HG03045 (cell line): ENCODE results near the gene CNOT2.

Source experiments
- ATAC-seq: cut with Tn5 transposase; IDR thresholded peaks from one replicate; pipeline ENCODE4 v1.9.1; 2021; ENCODE audit warnings: mild to moderate bottlenecking, moderate library complexity; ENCODE audit not compliant: unreplicated experiment

The CNOT2 gene

DNA sequence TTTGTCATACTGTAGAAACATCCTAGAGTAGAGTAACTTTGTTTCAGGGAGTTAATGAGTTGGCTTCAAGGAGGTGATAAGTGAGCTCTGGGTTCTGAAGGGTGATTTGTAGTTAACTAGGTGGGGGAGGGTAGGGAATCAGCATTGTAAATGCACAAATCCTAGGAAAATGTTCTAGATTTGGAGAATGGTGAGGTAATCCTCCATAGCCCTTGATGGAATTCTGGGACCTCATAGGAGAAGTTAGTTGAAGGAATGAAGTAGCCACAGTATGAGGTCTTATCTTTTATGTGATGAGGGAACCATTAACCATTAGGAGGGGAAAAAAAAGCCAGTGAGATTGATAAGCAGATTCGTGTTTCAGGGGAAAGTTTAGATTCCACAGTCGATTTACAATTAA lies 8.0 kb downstream of the CNOT2 start:
- no peak for ATAC-seq

GRCh38 chr12:70251661-70252060 lies 8.4 kb downstream of the CNOT2 start:
- ATAC-seq, result no peak

DNA sequence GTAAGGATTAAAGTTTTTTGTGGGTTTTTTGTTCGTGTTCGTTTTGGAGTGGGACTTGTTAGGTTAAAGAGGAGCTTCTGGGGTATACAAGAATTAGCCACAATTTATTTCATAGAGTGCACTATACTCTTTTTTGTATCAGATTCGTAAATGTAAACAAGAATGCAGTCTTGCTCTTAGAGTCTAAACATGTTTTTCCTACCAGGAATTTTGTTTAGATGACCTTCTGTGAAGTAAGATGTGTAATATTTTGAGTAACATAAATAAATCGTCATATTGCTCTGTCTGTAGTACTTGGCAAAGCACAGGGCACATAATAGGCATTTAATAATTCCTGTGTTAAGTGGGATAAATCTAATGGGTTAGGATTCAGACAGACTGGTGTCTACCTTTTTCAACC lies 9.6 kb downstream of the CNOT2 start:
- ATAC-seq, result no peak

DNA sequence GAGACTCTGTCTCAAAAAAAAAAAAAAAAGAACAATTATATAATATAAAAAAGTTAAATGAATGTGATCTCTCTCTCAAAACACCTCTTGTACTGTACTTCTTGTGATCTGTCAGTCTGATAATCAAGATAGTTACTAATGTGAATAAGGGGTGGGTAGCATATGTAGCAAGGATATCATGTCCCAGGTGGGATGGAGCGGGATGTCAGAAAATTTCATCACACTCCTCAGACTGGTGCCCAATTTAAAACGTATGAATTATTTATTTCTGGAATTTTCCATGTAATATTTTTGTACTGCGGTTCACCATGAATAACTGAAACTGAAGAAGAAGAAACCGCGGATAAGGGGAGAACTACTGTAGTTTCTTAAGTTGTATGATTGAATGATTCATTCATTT lies 11.0 kb downstream of the CNOT2 start:
- no peak for ATAC-seq

GRCh38 chr12:70254846-70255245 lies 11.6 kb downstream of the CNOT2 start:
- ATAC-seq, result no peak

DNA sequence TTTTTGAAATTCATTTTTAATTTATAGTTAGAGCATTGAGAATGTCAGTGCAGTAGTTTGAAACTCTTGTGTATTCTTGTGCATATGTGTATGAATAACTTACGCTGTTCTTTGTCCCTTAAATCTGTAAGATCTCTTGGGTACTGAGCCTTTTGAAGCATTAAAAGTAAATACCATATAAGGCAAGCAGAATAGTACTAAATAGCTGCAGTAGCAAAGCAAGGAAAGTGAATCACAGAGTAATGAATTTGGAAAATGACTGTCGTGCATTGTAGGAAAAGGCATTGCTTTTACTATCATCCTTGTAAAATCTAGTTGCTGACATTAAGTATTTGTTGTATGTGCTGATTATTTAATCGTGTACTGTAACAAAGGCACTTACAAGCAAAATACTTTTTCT lies 12.1 kb downstream of the CNOT2 start:
- no peak for ATAC-seq

GRCh38 chr12:70258605-70259403 lies 15.6 kb downstream of the CNOT2 start:
- ATAC-seq, result no peak

- ATAC-seq, result no peak
These were observed 17.4 kb downstream of the CNOT2 start for GRCh38 chr12:70260646-70261045.

DNA sequence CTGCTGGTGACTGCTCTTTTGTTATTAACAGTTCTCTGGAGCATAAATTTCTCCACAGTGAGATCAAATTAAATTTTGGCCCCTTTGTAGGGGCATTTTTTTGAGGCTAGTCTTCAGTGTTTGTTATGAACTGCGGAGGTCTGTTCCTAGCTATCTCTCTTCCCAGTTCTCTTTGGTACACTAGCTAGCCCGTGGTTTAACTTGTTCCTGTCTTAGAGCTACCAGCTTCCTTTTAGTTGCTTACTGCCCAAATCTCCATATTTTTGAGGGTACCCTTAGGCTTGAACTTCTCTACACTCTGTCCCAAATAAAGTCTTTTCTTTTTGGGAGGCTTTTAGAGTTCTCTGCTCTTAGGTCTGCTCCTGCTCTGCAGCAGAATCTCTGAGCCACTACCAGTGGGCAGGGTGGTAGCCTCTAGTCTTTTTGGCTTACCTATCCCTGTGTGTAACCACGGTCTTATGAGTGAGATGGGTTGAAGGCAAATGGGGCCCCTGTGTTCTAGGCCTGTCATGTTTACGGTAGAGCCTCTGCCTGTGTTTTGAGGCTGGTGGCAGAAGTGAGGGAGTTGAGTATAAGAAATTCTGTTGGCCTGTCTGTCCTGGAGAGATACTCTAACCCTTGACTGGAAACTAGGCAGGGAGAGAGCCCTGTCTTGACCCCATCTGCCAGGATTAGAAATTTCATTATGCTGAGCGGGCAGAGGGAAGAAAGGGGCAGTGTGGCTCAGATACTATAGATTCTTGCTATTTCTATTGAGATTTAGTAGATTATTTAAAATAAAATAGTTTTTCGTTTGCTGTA lies 21.0 kb downstream of the CNOT2 start:
- no peak for ATAC-seq

GRCh38 chr12:70265132-70265531 lies 21.9 kb downstream of the CNOT2 start:
- ATAC-seq, result no peak

GRCh38 chr12:70267550-70267949 lies 24.3 kb downstream of the CNOT2 start:
- ATAC-seq, result no peak

- no peak for ATAC-seq
These were observed 25.7 kb downstream of the CNOT2 start for GRCh38 chr12:70268972-70269371.

DNA sequence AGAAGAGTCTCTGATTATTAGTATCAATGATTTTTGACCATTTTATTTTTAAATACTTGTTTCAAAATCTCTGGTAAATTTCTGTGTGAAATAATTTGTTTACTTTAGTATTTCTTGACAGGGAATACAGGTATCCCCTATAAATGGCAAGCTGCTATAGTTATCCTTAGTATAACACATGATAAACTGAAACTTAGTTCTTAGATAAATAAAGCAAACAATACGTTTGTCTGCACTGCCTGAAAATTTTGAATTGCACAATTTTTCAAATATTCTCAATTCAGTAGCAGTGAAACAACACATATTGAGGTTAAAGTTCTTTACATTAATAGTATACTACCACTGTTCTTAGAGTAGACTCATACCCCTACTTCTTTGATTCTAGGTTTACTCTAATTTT lies 26.9 kb downstream of the CNOT2 start:
- ATAC-seq, result no peak

- no peak for ATAC-seq
These were observed 27.8 kb downstream of the CNOT2 start for GRCh38 chr12:70271025-70271424.

GRCh38 chr12:70272510-70272909 lies 29.3 kb downstream of the CNOT2 start:
- ATAC-seq, result no peak

GRCh38 chr12:70275045-70275444 lies 31.8 kb downstream of the CNOT2 start:
- ATAC-seq, result no peak

- no peak for ATAC-seq
These were observed 34.7 kb downstream of the CNOT2 start for GRCh38 chr12:70277973-70278372.

DNA sequence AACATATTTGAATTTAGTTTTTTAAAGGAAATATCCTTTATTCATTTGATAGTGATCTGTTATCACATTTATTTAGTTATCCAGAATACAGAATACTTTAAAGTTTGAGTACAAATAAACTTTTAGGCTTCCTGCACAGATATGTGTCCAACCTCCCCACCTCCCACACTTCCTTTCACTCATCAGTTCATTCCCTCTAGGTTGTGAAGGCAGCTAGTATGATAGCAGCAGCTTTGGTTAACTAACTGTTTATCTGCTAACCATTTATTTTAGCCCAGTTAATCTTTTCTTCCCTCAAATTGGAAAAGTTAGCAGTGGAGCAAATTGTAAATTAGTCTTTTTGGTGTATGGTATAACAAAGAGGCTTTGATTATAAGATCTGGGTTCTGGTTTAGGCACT lies 35.7 kb downstream of the CNOT2 start:
- ATAC-seq, result no peak

GRCh38 chr12:70283232-70283631 lies 40.0 kb downstream of the CNOT2 start:
- ATAC-seq, result no peak

- ATAC-seq, result no peak
These were observed 45.6 kb downstream of the CNOT2 start for GRCh38 chr12:70288817-70289216.

DNA sequence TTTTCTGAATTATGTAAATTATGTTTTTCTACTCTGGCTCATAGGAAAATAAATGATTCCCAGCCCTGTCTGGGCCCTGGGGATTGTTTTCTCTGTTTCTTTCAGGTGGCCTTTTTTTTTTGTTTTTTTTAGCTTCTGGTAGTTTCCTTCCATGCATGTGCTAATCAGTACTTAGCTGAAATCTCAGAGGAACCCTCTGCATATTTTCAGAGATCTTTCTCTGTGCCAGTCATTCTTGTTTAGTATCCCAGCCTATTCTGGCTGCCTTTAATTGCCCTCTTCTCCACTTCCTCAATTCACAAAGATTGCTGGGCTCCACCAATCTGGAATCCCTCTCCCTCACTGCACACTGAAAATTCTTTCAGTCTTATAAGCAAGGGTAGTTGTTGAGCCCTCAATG lies 46.9 kb downstream of the CNOT2 start:
- no peak for ATAC-seq

DNA sequence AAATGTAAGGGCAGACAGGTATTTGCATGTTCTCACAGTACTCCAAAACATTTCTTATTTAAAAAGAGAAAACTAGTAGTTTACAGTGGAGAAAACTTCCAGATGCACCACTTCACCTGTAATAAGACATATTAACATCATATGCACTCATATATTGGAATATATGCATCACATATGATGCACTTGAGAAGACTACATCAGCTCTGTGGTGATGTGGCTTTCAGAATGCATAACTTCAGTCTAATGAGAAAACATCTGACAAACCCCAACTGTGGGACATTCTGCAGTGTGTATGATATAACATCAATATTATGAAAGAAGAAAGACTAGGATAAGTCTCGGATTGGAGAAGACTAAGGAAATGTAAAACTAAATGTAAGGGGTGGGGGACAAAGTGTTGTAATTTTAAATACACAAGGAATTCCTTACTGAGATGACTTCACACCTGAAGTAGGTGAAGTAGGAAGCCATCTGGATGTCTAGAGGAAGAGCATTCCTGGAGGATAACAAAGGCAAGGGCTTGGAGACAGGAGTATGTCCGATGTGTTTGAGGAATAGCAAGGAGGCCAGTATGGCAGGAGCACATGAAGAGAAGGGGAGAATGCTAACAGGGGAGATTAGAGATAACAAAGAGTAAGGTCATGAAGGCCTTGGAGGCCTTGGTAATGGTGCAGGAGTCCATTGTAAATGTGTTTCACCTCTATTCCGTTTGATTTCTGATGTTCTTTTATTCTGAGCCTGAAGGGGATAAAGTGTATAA lies 49.0 kb downstream of the CNOT2 start:
- no peak for ATAC-seq
